Brain microvascular endothelial cell (primary cell): ENCODE data around the gene KRTCAP2.

Experiments used
- DNase-seq: peaks from one replicate; pipeline ENCODE4 v3.0.0-alpha.2; 2020
- H3K27ac ChIP-seq: fragments of 250-450 bp; sonication (Bioruptor Pico); 2 replicates; pipeline ENCODE4 v1.5.1; 2020; ENCODE audit warnings: mild to moderate bottlenecking, moderate library complexity
- H3K27me3 ChIP-seq: fragments of 250-450 bp; sonication (Bioruptor Pico); replicated peaks from 2 replicates; pipeline ENCODE4 v1.5.1; 2020; ENCODE audit warnings: mild to moderate bottlenecking
- H3K36me3 ChIP-seq: fragments of 250-450 bp; sonication (Bioruptor Pico); replicated peaks from 2 replicates; pipeline ENCODE4 v1.5.1; 2020; ENCODE audit warnings: mild to moderate bottlenecking
- H3K4me3 ChIP-seq: 2 replicates; pipeline ENCODE4 v1.5.1; 2011; ENCODE audit warnings: low read depth, mild to moderate bottlenecking, control low read depth, low read length, moderate library complexity
- CTCF ChIP-seq: IDR thresholded peaks from 2 replicates; pipeline ENCODE4 v1.5.1; 2011; ENCODE audit warnings: low read depth, mild to moderate bottlenecking, moderate library complexity, low read length, control low read depth, inconsistent platforms; ENCODE audit errors: missing control alignments
- in situ Hi-C: cut with HindIII; loops from 2 replicates; pipeline ENCODE4 v1.10.0; 2017; ENCODE audit warnings: low sequenced_read_pairs, low pct_ligation_motif_present

KRTCAP2 gene

DNA sequence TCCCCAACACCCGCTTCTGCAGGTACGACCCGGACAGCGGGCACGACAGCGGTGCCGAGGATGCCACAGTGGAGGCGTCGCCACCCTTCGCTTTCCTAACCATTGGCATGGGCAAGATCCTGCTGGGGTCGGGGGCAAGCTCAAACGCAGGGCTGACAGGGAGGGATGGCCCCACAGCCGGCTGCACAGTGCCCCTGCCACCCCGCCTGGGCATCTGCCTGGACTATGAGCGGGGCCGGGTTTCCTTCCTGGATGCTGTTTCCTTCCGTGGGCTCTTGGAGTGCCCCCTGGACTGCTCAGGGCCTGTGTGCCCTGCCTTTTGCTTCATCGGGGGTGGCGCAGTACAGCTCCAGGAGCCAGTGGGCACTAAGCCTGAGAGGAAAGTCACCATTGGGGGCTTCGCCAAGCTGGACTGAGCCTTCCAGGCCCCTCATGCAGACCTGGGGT, 10.7 kb upstream of the KRTCAP2 start:
- H3K36me3 ChIP-seq, result peaks cover 16% of the 10 kb centered on the region
- in situ Hi-C loops, result no loop called here
- no peak for TF ChIP-seq CTCF
- H3K27ac ChIP-seq, result no peak overlapping the region
- no peaks in the 10 kb centered on the region for H3K27me3 ChIP-seq
- H3K4me3 ChIP-seq, result no peak overlapping the region
- DNase-seq, result no peak

- in situ Hi-C loops, result no loop called here
- peaks cover 28% of the 10 kb centered on the region for H3K36me3 ChIP-seq
- no peak for DNase-seq
- no peaks in the 10 kb centered on the region for H3K27me3 ChIP-seq
- H3K27ac ChIP-seq, result no peak overlapping the region
- no peak overlapping the region for H3K4me3 ChIP-seq
- no peak for TF ChIP-seq CTCF
Observed at GRCh38 chr1:155182052-155182550, 9.0 kb upstream of the KRTCAP2 start.

GRCh38 chr1:155181371-155182051, 8.4 kb upstream of the KRTCAP2 start:
- H3K36me3 ChIP-seq, result peaks cover 32% of the 10 kb centered on the region
- H3K27me3 ChIP-seq, result no peaks in the 10 kb centered on the region
- no peak for DNase-seq
- TF ChIP-seq CTCF, result no peak
- in situ Hi-C loops, result no loop called here
- H3K4me3 ChIP-seq, result no peak overlapping the region
- no peak overlapping the region for H3K27ac ChIP-seq

GRCh38 chr1:155179112-155180031, 6.3 kb upstream of the KRTCAP2 start:
- H3K36me3 ChIP-seq, result peaks cover 32% of the 10 kb centered on the region
- H3K4me3 ChIP-seq, result no peak overlapping the region
- in situ Hi-C loops, result no loop called here
- no peak for DNase-seq
- TF ChIP-seq CTCF, result no peak
- no peak overlapping the region for H3K27ac ChIP-seq
- H3K27me3 ChIP-seq, result no peaks in the 10 kb centered on the region

GRCh38 chr1:155178441-155179111, 5.5 kb upstream of the KRTCAP2 start:
- Histone ChIP-seq H3K4me3 (no peak overlapping the region), H3K36me3 (peaks cover 32% of the 10 kb centered on the region), H3K27me3 (no peaks in the 10 kb centered on the region), H3K27ac (no peak overlapping the region)
- no peak for TF ChIP-seq CTCF
- in situ Hi-C loops, result no loop called here
- no peak for DNase-seq
